ENCODE data around the gene IGSF22. TPM values are rescaled to one million over a fixed set of nuclear protein-coding genes. Genes with fewer than 3 reads are reported as not detected.
A peak's percentile ranks its signal among the peaks of the same experiment; 100 is the strongest.

Gene IGSF22
- total and polyA plus RNA-seq, 9 of the 15 experiments (the other 6 are each of a cell fraction or from before 2014, with no cell fraction given), result not detected

- TF ChIP-seq DIDO1 (tag; IDR thresholded peaks at IDR 0.05; ENCODE audit: low read depth) (no peak), SP1 (CRISPR knock-in tag; IDR thresholded peaks at IDR 0.05) (no peak), RB1 (IDR thresholded peaks at IDR 0.05; ENCODE audit: low read depth) (no peak), IRF2 (CRISPR knock-in tag; IDR thresholded peaks at IDR 0.05) (no peak), KLF1 (tag; IDR thresholded peaks at IDR 0.05) (no peak), SAP30 (IDR thresholded peaks at IDR 0.05; ENCODE audit: borderline replicate concordance, insufficient read depth, low read depth, low read length, poor library complexity, severe bottlenecking) (peak; percentile 48), ZFP1 (CRISPR knock-in tag; IDR thresholded peaks at IDR 0.05) (no peak), FOXK2 (conservative IDR thresholded peaks at IDR 0.05 in 1 of 2, IDR thresholded peaks at IDR 0.05 in 1 of 2; ENCODE audit: low read depth in 2 of 2) (peak; percentile 49 to 50), FOXJ2 (tag; IDR thresholded peaks at IDR 0.05) (no peak), TRIM28 (IDR thresholded peaks at IDR 0.05) (no peak), LARP7 (IDR thresholded peaks at IDR 0.05) (no peak), RBM22 (IDR thresholded peaks at IDR 0.05; ENCODE audit: low read depth, low read length, poor library complexity, severe bottlenecking) (no peak)
Observed at GRCh38 chr11:18699269-18699596, 26.8 kb downstream of the IGSF22 start (continued).

All from K562 (cell line).